ENCODE data around the gene FHIT. TPM values are rescaled to one million over a fixed set of nuclear protein-coding genes. Genes with fewer than 3 reads are reported as not detected.

The FHIT gene
- total RNA-seq, 4 donors from 2014 or later: 4.6 to 6.1 (median 5.7) TPM

DNA sequence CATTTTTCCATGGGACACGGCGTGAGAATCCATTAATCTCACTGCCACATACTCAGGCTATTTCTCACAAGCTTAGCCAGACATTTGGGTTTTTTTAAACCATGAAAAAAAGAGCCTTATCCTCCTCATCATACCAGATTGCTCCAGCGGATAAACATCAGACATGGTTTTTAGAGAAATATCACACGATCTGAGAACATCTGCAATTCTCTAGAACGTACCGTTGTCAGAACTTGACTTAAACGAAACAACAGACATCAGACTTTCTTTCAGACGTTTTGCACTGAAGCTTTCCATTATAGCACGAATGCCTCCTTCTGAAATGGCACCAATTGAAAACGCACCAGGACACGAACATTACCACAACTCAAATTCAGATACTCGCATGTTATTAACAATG lies 1457.3 kb downstream of the FHIT start:
- no peaks in the 10 kb centered on the region for H3K9me3 ChIP-seq
- DNase-seq (ENCODE audit: extremely low spot score): no peak
- 80% methylated on average over 12 of the region's 12 CpGs for WGBS
- no peaks in the 10 kb centered on the region for H3K36me3 ChIP-seq
- TF ChIP-seq, protein P1, sequence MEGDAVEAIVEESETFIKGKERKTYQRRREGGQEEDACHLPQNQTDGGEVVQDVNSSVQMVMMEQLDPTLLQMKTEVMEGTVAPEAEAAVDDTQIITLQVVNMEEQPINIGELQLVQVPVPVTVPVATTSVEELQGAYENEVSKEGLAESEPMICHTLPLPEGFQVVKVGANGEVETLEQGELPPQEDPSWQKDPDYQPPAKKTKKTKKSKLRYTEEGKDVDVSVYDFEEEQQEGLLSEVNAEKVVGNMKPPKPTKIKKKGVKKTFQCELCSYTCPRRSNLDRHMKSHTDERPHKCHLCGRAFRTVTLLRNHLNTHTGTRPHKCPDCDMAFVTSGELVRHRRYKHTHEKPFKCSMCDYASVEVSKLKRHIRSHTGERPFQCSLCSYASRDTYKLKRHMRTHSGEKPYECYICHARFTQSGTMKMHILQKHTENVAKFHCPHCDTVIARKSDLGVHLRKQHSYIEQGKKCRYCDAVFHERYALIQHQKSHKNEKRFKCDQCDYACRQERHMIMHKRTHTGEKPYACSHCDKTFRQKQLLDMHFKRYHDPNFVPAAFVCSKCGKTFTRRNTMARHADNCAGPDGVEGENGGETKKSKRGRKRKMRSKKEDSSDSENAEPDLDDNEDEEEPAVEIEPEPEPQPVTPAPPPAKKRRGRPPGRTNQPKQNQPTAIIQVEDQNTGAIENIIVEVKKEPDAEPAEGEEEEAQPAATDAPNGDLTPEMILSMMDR (IDR thresholded peaks at IDR 0.05): no peak
- TF ChIP-seq POLR2AphosphoS5 (IDR thresholded peaks at IDR 0.05) (no peak), EP300 (IDR thresholded peaks at IDR 0.05) (no peak), POLR2A (IDR thresholded peaks at IDR 0.05; ENCODE audit: low read depth) (no peak)
- H3K4me1 ChIP-seq: no peaks in the 10 kb centered on the region
- no peak overlapping the region for H3K4me3 ChIP-seq
- H3K27me3 ChIP-seq: no peaks in the 10 kb centered on the region
- H3K27ac ChIP-seq (replicated peaks in 1 of 4): no peak overlapping the region
- intact Hi-C loops (cut with DNase I): no loop called here

DNA sequence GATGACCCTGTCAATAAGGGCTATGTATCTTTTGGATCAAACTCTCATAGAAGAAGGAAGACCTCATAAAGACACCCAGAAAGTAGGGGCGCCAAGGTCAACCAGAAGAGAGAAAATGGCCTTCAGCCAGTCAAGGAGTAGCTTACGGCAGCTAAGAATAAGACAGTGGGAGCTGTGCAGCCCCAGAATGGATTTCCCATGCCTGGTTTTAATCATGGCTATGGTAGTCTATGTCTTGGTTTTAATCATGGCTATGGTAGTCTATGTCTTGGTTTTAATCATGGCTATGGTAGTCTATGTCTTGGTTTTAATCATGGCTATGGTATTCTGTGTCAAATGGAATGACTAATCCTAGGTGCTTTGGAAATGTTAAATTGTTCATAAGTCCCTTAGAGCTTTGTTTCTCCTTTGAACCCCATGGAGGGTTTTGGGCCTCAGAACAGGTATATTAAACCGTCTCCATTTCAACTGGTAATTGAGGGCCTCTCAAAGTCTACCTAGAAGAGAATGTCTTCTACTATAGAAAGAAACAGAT lies 1459.4 kb downstream of the FHIT start:
- Histone ChIP-seq H3K4me1 (no peaks in the 10 kb centered on the region), H3K27me3 (no peaks in the 10 kb centered on the region), H3K36me3 (no peaks in the 10 kb centered on the region), H3K4me3 (no peak overlapping the region), H3K27ac (replicated peaks in 1 of 4) (no peak overlapping the region), H3K9me3 (no peaks in the 10 kb centered on the region)
- DNase-seq (ENCODE audit: extremely low spot score): no peak
- TF ChIP-seq POLR2A (IDR thresholded peaks at IDR 0.05; ENCODE audit: low read depth) (no peak), POLR2AphosphoS5 (IDR thresholded peaks at IDR 0.05) (no peak), EP300 (IDR thresholded peaks at IDR 0.05) (no peak)
- TF ChIP-seq, protein P1 (IDR thresholded peaks at IDR 0.05): no peak
- intact Hi-C loops (cut with DNase I): no loop called here
- WGBS: 92% methylated on average over 3 of the region's 3 CpGs

DNA sequence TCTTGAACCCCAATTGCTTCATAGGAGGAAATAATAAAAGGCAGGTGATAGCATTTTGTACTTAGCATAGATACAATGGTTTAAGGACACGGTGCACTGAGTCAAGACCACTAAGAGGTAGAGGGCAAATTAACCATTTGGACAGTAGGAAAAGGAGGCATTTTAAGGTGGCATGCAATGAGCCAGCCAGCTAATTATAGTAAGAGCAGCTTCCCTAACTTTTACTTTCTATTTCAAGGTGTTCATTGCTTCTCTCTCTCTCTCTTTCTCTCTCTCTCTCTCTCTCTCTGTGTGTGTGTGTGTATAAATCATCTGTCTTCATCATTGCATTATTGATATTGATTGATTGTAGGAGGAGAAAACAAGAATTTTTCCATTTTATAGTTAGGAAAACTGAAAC lies 1461.0 kb downstream of the FHIT start:
- Histone ChIP-seq H3K9me3 (no peaks in the 10 kb centered on the region), H3K4me1 (no peaks in the 10 kb centered on the region), H3K27me3 (no peaks in the 10 kb centered on the region), H3K36me3 (no peaks in the 10 kb centered on the region), H3K27ac (replicated peaks in 1 of 4) (no peak overlapping the region), H3K4me3 (no peak overlapping the region)
- intact Hi-C loops (cut with DNase I): no loop called here
- TF ChIP-seq, protein P1 (IDR thresholded peaks at IDR 0.05): no peak
- no peak for TF ChIP-seq POLR2AphosphoS5 (IDR thresholded peaks at IDR 0.05)
- TF ChIP-seq POLR2A (IDR thresholded peaks at IDR 0.05; ENCODE audit: low read depth): no peak
- no peak for TF ChIP-seq EP300 (IDR thresholded peaks at IDR 0.05)
- 90% methylated on average over 1 of the region's 1 CpG for WGBS
- no peak for DNase-seq (ENCODE audit: extremely low spot score)

DNA sequence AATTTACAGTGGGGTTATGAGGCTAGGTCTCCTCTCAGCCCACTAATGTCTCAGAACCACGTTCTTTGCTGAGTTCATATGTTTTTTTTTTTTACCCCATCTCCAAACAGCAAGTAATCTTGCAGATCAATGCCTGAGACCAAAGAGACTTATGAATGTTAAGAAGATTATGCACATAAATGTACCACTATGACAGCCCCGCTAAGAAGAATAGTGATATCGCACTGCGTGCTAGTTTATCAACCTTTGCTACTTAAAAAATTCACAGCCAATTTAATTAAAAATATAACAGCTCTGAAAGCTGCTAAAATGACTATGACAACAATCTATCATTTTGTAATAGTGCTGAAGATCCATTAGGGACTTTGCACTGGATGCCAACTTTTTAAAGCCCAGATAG lies 1462.5 kb downstream of the FHIT start:
- Histone ChIP-seq H3K36me3 (no peaks in the 10 kb centered on the region), H3K27ac (replicated peaks in 1 of 4) (no peak overlapping the region), H3K27me3 (no peaks in the 10 kb centered on the region), H3K4me3 (no peak overlapping the region), H3K4me1 (no peaks in the 10 kb centered on the region), H3K9me3 (no peaks in the 10 kb centered on the region)
- DNase-seq (ENCODE audit: extremely low spot score): no peak
- intact Hi-C loops (cut with DNase I): no loop called here
- TF ChIP-seq, protein P1 (IDR thresholded peaks at IDR 0.05): no peak
- TF ChIP-seq EP300 (IDR thresholded peaks at IDR 0.05) (no peak), POLR2AphosphoS5 (IDR thresholded peaks at IDR 0.05) (no peak), POLR2A (IDR thresholded peaks at IDR 0.05; ENCODE audit: low read depth) (no peak)
- 95% methylated on average over 4 of the region's 4 CpGs for WGBS

DNA sequence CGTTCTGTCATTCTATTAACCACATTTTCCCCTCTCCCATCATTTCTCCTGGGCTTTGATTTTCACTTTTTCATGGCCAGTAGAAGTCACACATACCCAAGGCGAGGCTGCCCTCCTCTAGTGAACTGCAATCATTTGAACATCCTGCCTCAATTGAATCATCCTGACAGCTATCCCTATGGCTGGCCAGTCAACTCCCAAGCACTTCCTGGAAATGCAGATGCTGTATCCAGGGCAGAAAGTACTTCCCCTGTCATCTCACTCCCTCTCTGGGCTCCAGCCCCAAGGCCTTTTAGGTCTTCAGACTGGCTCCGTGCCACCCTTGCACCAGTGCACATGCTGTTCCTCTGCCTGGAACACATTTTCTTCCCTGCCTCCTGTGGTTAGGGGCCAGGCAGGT lies 1463.1 kb downstream of the FHIT start:
- Histone ChIP-seq H3K9me3 (no peaks in the 10 kb centered on the region), H3K4me3 (no peak overlapping the region), H3K27me3 (no peaks in the 10 kb centered on the region), H3K27ac (replicated peaks in 1 of 4) (no peak overlapping the region), H3K4me1 (no peaks in the 10 kb centered on the region), H3K36me3 (no peaks in the 10 kb centered on the region)
- TF ChIP-seq, protein P1 (IDR thresholded peaks at IDR 0.05): no peak
- TF ChIP-seq EP300 (IDR thresholded peaks at IDR 0.05): no peak
- no peak for TF ChIP-seq POLR2A (IDR thresholded peaks at IDR 0.05; ENCODE audit: low read depth)
- TF ChIP-seq POLR2AphosphoS5 (IDR thresholded peaks at IDR 0.05): no peak
- no peak for DNase-seq (ENCODE audit: extremely low spot score)
- WGBS: 90% methylated on average over 3 of the region's 3 CpGs
- intact Hi-C loops (cut with DNase I): no loop called here

Measured in esophagus muscularis mucosa (tissue), 4 donors.